ENCODE measurements around the gene SMAD9.

DNA sequence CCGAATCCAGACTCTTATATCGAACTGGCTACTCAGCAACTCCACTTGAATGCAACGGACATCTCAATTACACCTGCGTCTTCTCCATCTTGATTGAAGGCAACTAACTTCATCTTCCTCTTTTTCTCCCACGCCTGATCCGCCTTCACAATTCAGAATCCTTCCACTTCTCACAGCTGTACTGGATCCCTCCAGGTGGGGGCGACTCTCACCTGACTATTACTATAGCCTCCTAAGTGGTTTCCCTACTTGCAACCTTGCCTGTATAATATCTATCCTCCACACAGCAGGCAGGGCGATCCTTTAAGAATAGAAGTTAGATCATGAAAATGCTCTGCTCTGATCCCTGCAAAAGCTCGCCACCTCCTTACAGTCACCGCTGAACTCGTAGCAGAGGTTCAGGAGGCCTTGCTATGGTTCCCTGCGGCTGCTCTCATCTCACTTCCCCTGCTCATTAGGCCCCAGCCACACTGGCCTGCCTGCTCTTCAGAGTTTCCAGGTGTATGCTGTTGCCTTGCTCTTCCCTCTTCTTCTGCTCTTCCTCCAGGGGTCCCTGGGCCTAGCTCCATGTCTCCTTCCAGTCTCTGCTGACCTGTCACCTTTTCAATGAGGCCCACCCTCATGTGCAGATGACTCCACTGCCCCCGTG lies 69.1 kb downstream of the SMAD9 start:
- TF ChIP-seq, protein P1, sequence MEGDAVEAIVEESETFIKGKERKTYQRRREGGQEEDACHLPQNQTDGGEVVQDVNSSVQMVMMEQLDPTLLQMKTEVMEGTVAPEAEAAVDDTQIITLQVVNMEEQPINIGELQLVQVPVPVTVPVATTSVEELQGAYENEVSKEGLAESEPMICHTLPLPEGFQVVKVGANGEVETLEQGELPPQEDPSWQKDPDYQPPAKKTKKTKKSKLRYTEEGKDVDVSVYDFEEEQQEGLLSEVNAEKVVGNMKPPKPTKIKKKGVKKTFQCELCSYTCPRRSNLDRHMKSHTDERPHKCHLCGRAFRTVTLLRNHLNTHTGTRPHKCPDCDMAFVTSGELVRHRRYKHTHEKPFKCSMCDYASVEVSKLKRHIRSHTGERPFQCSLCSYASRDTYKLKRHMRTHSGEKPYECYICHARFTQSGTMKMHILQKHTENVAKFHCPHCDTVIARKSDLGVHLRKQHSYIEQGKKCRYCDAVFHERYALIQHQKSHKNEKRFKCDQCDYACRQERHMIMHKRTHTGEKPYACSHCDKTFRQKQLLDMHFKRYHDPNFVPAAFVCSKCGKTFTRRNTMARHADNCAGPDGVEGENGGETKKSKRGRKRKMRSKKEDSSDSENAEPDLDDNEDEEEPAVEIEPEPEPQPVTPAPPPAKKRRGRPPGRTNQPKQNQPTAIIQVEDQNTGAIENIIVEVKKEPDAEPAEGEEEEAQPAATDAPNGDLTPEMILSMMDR (IDR thresholded peaks at IDR 0.05 in 8 of 11, conservative IDR thresholded peaks at IDR 0.05 in 3 of 11) = no peak
- no peak for TF ChIP-seq POLR2AphosphoS5 (IDR thresholded peaks at IDR 0.05)
- no peak for TF ChIP-seq POLR2A (IDR thresholded peaks at IDR 0.05)
